Ascending aorta (tissue), 2 donors: Measurements from ENCODE around the gene CLCN2. TPM values are rescaled to one million over a fixed set of nuclear protein-coding genes. Genes with fewer than 3 reads are reported as not detected.

Experiments used
- DNase-seq, 2 donors: peaks; one replicate each; pipeline ENCODE4 v3.0.0-alpha.2; 2019; ENCODE audit warnings: low spot score in 2 of 2
- H3K27ac ChIP-seq, 2 donors: fragments of 200-600 bp; sonication (generic); one replicate each; pipeline ENCODE4 v1.5.1; 2016 to 2017; ENCODE audit warnings: mild to moderate bottlenecking in 1 of 2
- H3K27me3 ChIP-seq: fragments of 200-600 bp; sonication (generic); one replicate; pipeline ENCODE4 v1.5.1; 2017
- H3K36me3 ChIP-seq, 2 donors: fragments of 200-600 bp; sonication (generic); one replicate each; pipeline ENCODE4 v1.5.1; 2016
- H3K4me1 ChIP-seq, 2 donors: fragments of 200-600 bp; sonication (generic); one replicate each; pipeline ENCODE4 v1.5.1; 2016 to 2017; ENCODE audit warnings: mild to moderate bottlenecking in 1 of 2
- H3K4me3 ChIP-seq, 2 donors: fragments of 200-600 bp; sonication (generic); one replicate each; pipeline ENCODE4 v1.5.1; 2016 to 2017; ENCODE audit warnings: mild to moderate bottlenecking in 1 of 2
- H3K9me3 ChIP-seq, 2 donors: fragments of 200-600 bp; sonication (generic); one replicate each; pipeline ENCODE4 v1.5.1; 2016
- intact Hi-C: fragments of 100-400 bp; cut with DNase I; formaldehyde crosslinking; loops from one replicate; pipeline ENCODE4 v1.15.1; 2023
- total RNA-seq: library from RNA; depleted of rRNA; stranded (reverse); fragments of >200 nt; gene quantifications from one replicate; pipeline ENCODE4 v1.1.0, GENCODE V29; 2016
- TF ChIP-seq, protein P1 (sequence below), 3 experiments: fragments of 200-600 bp in 2 of 3; fragments of 450-650 bp in 1 of 3; sonication (generic) in 2 of 3; IDR thresholded peaks; one replicate each; pipeline ENCODE4 v1.5.1; 2016 to 2019; ENCODE audit warnings: antibody characterized with exemption in 3 of 3, mild to moderate bottlenecking in 1 of 3, moderate library complexity in 1 of 3

CLCN2 gene
- total RNA-seq, 1 donor from 2014 or later, result 31.2 TPM

- TF ChIP-seq, protein P1, sequence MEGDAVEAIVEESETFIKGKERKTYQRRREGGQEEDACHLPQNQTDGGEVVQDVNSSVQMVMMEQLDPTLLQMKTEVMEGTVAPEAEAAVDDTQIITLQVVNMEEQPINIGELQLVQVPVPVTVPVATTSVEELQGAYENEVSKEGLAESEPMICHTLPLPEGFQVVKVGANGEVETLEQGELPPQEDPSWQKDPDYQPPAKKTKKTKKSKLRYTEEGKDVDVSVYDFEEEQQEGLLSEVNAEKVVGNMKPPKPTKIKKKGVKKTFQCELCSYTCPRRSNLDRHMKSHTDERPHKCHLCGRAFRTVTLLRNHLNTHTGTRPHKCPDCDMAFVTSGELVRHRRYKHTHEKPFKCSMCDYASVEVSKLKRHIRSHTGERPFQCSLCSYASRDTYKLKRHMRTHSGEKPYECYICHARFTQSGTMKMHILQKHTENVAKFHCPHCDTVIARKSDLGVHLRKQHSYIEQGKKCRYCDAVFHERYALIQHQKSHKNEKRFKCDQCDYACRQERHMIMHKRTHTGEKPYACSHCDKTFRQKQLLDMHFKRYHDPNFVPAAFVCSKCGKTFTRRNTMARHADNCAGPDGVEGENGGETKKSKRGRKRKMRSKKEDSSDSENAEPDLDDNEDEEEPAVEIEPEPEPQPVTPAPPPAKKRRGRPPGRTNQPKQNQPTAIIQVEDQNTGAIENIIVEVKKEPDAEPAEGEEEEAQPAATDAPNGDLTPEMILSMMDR (IDR thresholded peaks at IDR 0.05), result no peak
- intact Hi-C loops, result loop anchor here (1.0 to 10.0 kb wide), 7 partner anchors 24 to 703 kb away; partner anchors contain the start of genes ABCF3, AP2M1, EIF4G1 and EPHB3
- H3K4me3 ChIP-seq, result peak overlapping the region; percentile 88 to 96
- H3K27me3 ChIP-seq, result no peaks in the 10 kb centered on the region
- H3K36me3 ChIP-seq, result peaks cover 31 to 41% of the 10 kb centered on the region in 2 donors
- peaks cover 7 to 16% of the 10 kb centered on the region in 2 donors for H3K4me1 ChIP-seq
- peak overlapping the region; percentile 97 to 99 for H3K27ac ChIP-seq
- DNase-seq, result no peak
- no peaks in the 10 kb centered on the region for H3K9me3 ChIP-seq
Measured at GRCh38 chr3:184337981-184338380, 23.4 kb downstream of the CLCN2 start.

DNA sequence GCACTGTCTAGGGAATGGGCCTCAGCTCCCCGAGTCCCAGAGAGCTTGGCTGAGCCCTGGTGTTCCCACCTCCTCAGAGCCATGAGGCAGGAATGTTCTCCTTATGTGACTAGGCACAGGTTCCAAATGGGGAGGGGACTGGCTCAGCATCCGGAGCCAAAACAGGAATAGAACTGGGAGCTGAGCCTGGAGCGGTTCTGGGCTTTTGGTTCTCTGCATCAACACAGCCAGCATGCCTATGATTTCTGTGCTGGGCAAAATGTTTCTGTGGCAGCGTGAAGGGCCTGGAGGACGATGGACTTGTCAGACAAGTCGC is 24.0 kb downstream of the CLCN2 start, which contains the start of gene FAM131A:
FAM131A (plus strand) TSS at position 202 of the 316 bp plus-strand sequence; CDS start at position 233, 31 bp downstream.
- TF ChIP-seq, protein P1 (IDR thresholded peaks at IDR 0.05), result no peak
- H3K4me1 ChIP-seq, result peaks cover 7 to 16% of the 10 kb centered on the region in 2 donors
- DNase-seq, result peak; percentile 69 to 95
- no peaks in the 10 kb centered on the region for H3K9me3 ChIP-seq
- H3K4me3 ChIP-seq, result peak within 1 kb of the TSS; percentile 88 to 96
- peak within 1 kb of the TSS; percentile 97 to 99 for H3K27ac ChIP-seq
- no peaks in the 10 kb centered on the region for H3K27me3 ChIP-seq
- intact Hi-C loops, result loop anchor here (1.0 to 10.0 kb wide), 4 partner anchors 23 to 703 kb away; partner anchors contain the start of genes ABCF3, EIF4G1 and KLHL24
- peaks cover 31 to 41% of the 10 kb centered on the region in 2 donors for H3K36me3 ChIP-seq

DNA sequence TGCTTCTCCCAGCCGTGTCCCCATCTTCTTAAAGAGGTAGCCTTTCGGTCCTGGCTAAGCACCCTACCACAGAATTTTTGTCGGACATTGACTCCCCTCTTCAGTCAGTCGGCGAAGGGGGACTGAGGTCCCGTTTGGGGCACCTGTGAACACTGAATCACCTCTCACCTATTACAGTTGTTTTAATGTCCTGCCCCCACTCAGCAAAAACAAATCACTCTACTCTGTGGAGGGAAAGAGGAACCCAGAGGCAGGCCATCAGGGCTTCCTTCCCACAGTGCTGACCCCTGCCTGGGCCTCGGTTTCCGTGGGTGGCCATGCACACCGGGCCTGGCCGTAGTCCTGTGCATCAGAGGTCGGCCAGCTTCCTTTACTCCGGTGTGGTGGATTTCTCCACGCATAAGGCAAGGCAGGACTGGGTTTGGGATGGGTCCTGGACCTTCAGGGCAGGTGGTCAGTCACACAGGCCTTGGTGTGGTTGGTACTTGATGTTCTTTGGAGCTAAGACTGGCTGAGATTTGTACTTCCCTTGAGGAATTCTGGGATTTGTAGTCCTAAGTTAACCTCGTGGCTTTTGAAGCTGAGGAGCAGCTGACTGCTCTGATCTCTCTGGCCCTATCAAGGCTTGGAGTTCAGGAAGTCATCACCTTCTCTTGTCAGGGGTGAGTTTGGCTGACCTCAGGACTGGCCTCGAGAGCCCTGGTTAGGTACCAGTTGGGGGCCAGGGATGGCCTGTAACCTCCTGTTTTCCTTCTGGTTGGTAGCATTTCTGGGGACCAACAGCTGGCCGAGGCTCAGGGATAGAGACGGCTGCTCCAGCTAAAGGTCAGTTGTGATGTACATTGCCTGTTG is 24.6 kb downstream of the CLCN2 start:
- Histone ChIP-seq H3K27ac (peak overlapping the region; percentile 97 to 99), H3K36me3 (peaks cover 31 to 41% of the 10 kb centered on the region in 2 donors), H3K4me3 (peak overlapping the region; percentile 88 to 96), H3K27me3 (no peaks in the 10 kb centered on the region), H3K4me1 (peaks cover 7 to 16% of the 10 kb centered on the region in 2 donors), H3K9me3 (no peaks in the 10 kb centered on the region)
- peak in 1 of 2 donors; percentile 77 for DNase-seq
- TF ChIP-seq, protein P1 (IDR thresholded peaks at IDR 0.05), result no peak
- intact Hi-C loops, result loop anchor here (1.0 to 10.0 kb wide), 4 partner anchors 22 to 702 kb away; partner anchors contain the start of genes ABCF3, EIF4G1 and KLHL24

- Histone ChIP-seq H3K27ac (peak overlapping the region; percentile 97 to 99), H3K4me3 (peak overlapping the region; percentile 88 to 96), H3K36me3 (peaks cover 37 to 43% of the 10 kb centered on the region in 2 donors), H3K4me1 (peaks cover 7 to 16% of the 10 kb centered on the region in 2 donors), H3K27me3 (no peaks in the 10 kb centered on the region), H3K9me3 (no peaks in the 10 kb centered on the region)
- intact Hi-C loops, result loop anchor here (1.0 to 10.0 kb wide), 5 partner anchors 16 to 701 kb away; partner anchors contain the start of genes ABCF3, CLCN2, KLHL24 and POLR2H
- DNase-seq, result peak; percentile 33 to 93
- TF ChIP-seq, protein P1 (IDR thresholded peaks at IDR 0.05), result no peak
Measured at GRCh38 chr3:184335661-184336546, 25.5 kb downstream of the CLCN2 start.

DNA sequence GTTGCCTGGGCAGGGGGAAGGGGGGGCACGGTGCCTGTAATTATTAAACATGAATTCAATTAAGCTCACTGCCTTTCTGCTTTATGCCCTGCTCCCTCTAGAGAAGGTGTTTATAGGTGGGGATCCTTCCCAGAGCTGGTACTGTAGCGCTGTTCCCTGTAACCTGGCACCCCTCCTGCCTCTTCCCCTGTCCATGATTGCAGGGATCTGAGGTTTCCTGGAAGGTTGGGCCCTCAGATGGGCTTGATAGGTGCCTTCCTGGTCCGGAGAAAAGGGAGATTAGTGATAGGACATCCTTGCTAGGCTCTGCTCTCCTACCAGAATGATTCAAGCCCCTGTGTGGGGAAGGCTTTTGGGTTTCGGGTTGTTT is 26.1 kb downstream of the CLCN2 start:
- intact Hi-C loops, result loop anchor here (1.0 to 10.0 kb wide), 5 partner anchors 15 to 700 kb away; partner anchors contain the start of genes ABCF3, CLCN2, KLHL24 and POLR2H
- Histone ChIP-seq H3K27me3 (no peaks in the 10 kb centered on the region), H3K4me1 (peaks cover 7 to 16% of the 10 kb centered on the region in 2 donors), H3K9me3 (no peaks in the 10 kb centered on the region), H3K27ac (peak overlapping the region; percentile 97 to 99), H3K36me3 (peaks cover 43 to 49% of the 10 kb centered on the region in 2 donors), H3K4me3 (peak overlapping the region; percentile 88 to 96)
- TF ChIP-seq, protein P1 (IDR thresholded peaks at IDR 0.05), result no peak
- no peak for DNase-seq
